ENCODE measurements around the gene ROR2.

Gene ROR2

DNA sequence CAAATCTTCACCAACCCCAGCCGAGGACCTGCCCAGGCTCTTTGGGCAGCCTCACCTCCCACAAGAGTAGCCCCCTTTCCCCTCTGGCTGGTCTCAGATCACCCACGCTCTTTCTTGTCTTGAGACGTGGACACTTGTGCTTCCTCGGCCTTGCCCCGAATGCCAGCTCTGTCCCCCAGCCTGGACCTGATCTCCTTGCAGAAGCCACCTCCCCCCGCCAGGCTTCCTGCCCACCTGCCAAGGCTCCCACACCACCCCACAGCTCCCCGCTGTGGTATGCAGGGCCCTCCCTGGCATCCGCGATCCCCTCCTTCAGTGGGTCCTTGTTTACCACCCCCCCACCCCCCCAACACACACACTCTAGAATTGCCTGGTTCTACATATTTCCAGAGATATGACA is 133.7 kb downstream of the ROR2 start:
- TF ChIP-seq, protein P1, sequence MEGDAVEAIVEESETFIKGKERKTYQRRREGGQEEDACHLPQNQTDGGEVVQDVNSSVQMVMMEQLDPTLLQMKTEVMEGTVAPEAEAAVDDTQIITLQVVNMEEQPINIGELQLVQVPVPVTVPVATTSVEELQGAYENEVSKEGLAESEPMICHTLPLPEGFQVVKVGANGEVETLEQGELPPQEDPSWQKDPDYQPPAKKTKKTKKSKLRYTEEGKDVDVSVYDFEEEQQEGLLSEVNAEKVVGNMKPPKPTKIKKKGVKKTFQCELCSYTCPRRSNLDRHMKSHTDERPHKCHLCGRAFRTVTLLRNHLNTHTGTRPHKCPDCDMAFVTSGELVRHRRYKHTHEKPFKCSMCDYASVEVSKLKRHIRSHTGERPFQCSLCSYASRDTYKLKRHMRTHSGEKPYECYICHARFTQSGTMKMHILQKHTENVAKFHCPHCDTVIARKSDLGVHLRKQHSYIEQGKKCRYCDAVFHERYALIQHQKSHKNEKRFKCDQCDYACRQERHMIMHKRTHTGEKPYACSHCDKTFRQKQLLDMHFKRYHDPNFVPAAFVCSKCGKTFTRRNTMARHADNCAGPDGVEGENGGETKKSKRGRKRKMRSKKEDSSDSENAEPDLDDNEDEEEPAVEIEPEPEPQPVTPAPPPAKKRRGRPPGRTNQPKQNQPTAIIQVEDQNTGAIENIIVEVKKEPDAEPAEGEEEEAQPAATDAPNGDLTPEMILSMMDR (IDR thresholded peaks at IDR 0.05), result no peak

DNA sequence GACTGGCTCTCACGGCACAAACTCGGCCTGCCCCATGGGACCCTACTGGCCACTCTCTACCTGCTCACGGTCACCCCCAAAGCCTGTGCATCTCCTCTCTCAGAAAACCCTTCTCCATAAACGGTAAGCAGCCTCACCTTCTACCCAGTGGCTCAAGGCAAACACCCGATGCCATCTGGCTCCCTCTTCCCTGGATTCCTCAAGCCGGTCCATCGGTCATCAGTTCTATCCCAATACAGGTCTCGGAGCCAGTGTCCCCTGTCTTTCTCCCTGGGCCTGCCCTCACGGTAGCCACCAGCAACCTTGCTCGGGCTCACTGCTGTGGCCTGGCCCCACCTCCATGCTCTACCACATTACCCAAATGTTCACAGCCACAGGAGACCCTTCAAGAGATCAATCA is 134.1 kb downstream of the ROR2 start:
- TF ChIP-seq, protein P1 (IDR thresholded peaks at IDR 0.05), result no peak

DNA sequence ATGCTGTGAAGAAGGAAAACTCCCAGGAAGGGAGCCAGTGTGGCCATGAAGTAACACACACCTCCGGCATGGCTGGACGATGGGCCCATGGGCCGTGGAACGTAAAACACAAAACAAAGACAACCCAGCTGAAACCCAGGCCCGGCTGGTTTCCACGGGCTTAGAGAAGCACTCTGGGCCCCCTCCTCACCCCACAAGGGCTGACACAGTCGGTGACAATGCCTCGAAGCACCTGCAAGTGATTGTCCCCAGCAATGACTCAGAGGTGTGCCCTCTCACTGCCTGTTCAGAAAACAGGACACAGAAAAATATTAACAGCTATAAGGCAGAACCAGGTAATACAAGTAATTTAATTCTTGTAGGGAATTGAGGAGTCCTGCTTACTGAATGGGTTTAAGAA is 135.3 kb downstream of the ROR2 start:
- TF ChIP-seq, protein P1 (IDR thresholded peaks at IDR 0.05), result no peak

DNA sequence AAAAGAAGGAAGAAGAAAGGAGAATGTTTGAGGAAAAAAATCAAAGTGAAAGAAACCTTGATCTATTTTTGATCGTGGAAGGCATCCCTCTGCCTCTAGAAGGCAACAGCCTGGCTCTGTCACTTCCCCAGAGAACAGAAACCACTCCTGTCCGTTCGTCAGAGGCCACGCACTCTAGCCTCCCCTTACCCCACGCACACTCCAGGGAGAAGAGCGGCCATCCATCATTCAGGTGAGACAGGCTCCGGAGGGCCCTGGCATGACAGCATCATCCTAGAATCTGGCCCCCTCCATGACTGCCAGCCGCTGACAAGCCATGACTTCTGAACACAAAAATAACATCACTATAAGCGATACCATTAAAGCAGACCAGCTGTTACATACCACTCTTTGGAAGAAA is 135.8 kb downstream of the ROR2 start:
- TF ChIP-seq, protein P1 (IDR thresholded peaks at IDR 0.05), result no peak

DNA sequence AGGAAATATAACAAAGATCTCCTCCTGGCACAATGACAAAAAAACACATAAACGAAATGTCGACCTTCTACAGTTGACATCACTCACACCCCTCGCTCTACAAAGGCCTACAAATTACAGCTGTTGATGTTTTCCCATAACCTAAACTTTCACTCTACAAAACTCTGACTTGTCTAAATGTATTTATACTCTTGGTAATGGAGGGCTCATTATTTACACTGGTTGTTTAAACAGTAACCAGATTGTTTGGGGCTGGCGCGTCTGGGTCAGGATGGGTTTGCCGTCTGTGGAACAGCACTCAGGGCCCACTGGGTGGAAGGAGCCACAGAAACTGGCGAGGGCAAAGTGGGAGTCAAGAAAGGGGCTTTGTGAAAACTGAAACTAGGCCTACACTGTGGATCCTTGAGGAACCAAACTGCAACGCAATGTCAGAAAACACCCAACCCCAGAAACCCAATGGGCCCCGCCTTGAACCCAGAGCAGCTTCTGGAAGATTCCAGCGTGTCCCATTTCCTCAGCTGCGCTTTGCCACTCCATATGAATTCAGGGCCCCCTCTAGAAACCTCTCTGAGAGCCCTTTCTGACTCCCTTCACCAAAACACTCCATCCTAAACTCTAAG is 136.7 kb downstream of the ROR2 start:
- TF ChIP-seq, protein P1 (IDR thresholded peaks at IDR 0.05), result no peak

DNA sequence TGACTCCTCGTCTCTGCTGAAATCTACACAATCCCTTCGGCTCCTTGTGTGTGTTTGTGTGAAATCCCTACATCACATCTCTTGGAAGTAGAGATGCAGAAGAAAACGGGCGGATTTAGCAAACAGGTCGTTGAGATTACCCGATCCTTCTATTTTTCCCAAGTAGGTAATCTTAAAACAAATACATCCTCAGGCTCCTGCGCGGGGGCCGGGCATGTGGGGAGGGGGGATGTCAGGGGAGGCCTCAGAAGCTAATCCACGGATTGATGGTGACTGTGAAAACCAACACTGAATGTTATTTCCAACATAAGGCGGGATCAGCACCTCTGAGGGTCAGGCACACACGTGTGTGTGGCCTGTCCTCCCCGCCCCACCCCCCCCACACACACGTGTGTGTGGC is 137.8 kb downstream of the ROR2 start:
- TF ChIP-seq, protein P1 (IDR thresholded peaks at IDR 0.05), result no peak

DNA sequence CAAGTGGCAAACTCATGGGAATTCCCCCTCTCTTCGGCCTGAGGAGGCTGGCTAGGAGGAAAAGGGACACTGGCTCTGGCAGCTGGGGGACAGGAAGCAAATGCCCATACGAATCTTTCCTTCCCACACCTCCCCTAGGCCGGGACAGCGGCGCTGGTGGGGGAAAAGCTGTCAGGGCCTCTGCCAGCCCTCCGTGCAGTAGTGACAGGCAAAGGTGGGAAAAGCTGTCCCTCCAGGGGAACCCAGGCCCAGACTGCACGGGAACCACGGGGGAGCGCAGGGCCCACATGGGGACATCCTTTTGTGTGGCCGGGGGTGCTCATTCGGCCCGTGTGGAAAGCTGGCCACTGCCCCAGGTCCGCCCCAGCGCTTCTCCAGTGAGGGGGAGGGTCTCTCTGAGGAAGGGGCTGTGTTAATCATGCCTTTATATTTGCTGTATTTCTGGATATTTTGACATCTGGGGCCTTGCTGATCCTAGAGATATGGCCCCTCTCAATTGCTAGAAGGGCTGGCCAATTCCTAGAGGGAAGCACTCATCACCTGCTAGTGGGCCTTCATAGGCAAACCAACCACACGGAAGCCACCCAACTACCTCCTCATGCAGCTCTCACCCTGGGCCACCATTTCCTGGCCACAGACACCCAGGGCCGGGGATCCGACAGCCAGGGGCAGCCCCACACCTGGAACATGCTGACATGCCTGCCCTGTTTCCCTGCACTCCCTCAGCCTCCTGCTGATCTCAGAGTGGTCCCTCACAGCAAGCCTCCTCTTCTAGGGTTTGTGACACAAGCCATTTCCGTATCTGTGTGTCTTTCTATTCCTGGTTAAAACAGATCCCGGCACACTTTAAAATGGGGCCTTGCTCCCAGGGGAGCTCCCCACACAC is 138.8 kb downstream of the ROR2 start:
- TF ChIP-seq, protein P1 (IDR thresholded peaks at IDR 0.05), result no peak
